GM18861 (cell line): ENCODE data around the gene CCSER1.
"Not testable (repeated sequence)": the region's sequence is repeated elsewhere in the genome, so short reads cannot be mapped to it uniquely, and the experiment has no call there.

Experiments
- ATAC-seq: cut with Tn5 transposase; IDR thresholded peaks from one replicate; pipeline ENCODE4 v1.9.1; 2021; ENCODE audit not compliant: unreplicated experiment

Gene CCSER1

GRCh38 chr4:90996813-90997212 is 869.6 kb downstream of the CCSER1 start:
- no peak for ATAC-seq

DNA sequence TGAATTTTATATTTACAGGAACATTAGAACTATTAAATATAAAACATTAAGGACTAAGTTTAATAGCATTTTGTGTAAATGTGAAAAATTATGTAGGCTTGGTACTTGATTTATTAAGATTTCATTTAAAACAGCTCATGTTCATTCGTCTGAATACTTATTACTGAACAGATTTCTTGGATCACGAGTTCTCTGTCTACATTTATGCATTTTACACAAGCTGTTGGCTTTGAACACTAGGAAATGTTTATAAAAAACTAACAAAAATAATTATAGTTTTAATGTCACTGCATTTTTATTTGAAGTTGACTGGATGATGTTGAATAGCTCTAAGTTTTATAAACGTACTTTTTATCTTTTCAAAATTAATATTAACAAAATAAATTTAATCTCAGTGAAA is 888.7 kb downstream of the CCSER1 start:
- no peak for ATAC-seq

DNA sequence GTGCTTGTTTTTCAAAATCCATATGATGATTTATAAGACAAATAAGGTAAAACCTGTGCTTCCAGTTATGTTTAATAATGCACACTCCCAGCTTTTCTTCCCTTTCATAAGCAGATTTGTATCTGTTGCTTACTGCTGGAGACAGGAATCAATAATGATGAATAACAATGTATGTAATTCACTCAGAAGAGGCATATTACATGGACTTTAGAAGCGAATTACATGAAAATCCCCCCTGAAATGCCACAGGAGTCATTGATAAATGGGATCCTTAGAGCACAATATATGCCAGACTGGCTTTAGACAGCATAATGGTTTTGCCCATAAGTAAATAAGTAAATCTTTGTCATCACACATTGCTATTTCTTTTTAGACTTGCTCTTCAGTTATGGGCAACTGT is 892.3 kb downstream of the CCSER1 start:
- no peak for ATAC-seq

- no peak for ATAC-seq
Observed at GRCh38 chr4:91025241-91026148, 898.3 kb downstream of the CCSER1 start.

DNA sequence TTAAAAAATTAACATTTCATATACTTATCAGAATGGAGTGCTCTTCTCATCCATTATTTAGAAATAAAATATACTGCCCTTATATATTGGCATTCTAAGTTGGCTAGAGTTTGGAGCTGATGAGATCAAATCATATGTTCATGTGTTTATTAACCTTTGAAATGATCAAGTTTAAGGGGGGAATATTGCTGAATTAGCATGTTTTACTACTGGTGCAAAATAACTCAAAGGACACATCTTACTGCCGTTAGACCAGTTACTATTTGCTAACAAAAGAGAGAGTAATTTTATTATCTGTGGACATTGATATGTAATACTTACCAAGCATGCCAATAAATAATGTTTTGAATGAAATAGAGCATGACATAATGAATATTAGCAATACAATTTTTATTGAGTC is 901.0 kb downstream of the CCSER1 start:
- ATAC-seq = no peak

- ATAC-seq = no peak
Observed at GRCh38 chr4:91031761-91032160, 904.6 kb downstream of the CCSER1 start.

GRCh38 chr4:91032725-91033445 is 905.7 kb downstream of the CCSER1 start:
- no peak for ATAC-seq

GRCh38 chr4:91035276-91035675 is 908.1 kb downstream of the CCSER1 start:
- no peak for ATAC-seq

DNA sequence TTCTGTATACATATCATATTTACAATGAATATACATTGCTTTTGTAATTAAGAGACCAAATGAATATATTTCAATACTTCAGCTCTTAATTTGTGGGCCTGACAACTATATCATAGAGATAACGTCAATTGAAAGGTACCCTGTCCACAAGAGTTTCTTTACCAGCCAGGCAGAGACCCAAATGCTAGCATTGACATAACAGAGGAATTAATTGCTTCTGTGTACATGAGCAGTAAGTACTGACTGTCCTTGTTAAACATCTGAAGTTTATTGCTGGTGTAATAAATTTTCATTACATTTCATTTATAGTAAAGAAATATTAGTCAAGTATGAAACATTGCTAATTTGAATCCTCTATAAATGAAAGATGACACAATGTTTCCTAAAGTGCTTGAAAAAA is 910.8 kb downstream of the CCSER1 start:
- no peak for ATAC-seq

DNA sequence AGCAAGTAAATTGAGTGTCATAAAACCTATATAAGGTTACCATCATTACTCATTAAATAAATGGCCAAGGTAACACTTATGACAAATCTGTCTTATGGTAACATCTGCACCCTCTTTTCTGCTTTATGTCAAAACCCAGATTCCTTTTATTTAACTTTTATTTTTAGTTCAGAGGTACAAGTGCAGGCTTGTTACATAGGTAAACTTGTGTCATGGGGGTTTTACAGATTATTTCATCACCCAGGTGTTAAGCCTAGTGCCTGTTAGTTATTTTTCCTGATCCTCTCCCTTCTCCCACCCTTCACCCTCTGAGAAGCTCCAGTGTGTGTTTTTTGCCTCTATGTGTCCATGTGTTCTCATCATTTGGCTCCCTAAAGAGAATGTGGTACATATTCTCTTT is 930.7 kb downstream of the CCSER1 start:
- ATAC-seq = no peak

DNA sequence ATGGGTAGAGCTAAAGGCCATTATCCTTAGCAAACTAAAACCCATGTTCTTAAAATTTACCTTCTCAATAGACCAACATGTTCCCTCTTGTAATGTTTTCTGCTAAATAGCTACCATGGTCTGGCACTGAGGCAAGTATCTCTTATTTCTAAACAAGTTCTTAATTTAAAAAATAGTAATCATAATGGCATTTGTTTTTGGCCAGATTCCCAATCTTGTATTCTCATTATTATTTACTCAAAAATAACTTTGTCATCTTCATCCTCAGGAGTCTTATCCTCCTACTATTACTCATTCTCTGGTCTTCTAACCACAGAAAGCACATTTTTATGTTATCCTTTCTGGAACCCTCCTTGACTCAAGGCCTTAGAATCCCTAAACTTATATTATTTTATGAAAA is 931.2 kb downstream of the CCSER1 start:
- no peak for ATAC-seq

- ATAC-seq = no peak
Observed at GRCh38 chr4:91064157-91064853, 937.1 kb downstream of the CCSER1 start.

DNA sequence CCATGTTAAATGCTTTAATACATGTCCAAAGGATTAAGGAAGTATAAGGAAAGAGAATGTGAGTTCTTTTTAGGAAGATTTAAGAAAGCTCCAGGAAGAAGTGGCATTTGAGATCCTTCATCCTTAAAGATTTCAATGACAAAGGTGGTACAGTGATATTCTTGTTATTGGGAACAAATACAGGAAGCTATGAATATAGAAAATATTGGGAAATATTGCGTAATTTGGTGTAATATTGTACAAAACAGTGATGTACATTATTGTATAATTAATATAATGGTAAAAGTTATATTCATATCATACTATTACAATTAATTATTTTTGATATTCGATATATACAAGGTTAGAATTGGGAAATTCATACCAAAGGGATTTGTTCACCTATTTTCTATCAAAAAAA is 937.9 kb downstream of the CCSER1 start:
- ATAC-seq = no peak

DNA sequence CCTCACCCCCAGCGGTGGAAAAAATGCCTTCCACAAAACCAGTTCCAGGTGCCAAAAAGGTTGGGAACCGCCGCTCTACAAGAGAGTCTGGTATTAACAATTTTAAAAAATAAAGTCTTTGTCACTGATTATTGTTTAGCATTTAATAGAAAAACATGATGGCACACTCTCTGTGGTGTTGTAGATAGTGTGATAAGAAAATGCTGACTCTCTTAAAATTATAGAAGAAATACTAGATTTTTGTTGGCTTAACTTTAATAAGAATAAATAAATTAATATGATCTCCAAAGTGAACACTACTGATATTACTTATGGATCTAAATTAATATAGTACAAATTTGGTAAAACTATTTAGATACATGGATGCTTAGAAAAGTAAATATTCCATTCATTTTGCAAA is 943.5 kb downstream of the CCSER1 start:
- ATAC-seq = no peak

DNA sequence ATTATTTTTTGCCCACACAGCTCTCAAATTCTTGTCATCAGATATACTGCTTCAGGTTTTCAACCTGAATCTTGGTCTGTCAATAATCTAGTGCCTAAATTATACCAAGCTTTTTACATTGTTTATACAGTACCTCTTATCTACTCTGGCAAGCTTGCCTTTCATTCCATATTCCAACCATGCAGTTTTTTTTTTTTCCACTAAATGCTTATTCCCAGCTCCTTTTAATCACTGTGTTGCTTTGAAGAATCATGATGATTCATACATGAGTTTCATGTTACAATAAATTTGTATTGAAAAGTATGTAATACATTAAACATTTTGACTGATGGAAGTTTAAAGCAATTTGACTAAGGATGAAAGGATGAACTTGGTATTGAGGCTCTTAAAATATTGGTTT is 949.0 kb downstream of the CCSER1 start:
- no peak for ATAC-seq

DNA sequence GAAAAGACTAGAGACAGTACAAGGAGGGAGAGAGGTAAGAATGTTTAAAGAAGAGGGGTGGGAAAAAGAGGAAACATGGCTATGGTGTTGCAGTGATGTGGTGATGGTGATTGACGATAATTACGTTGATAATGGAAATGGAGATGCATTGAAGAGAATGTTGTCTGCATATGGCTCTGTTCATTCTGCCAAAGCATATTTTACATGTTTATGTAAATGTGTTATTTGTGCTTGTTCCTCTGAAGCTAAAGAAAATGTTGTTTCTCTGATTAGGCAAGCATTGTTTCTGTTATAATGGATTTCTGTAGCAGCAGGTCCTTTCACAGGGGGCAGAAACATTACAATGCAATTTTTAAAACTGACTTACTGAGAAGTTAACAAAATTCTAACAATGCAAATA is 958.8 kb downstream of the CCSER1 start:
- ATAC-seq = no peak

DNA sequence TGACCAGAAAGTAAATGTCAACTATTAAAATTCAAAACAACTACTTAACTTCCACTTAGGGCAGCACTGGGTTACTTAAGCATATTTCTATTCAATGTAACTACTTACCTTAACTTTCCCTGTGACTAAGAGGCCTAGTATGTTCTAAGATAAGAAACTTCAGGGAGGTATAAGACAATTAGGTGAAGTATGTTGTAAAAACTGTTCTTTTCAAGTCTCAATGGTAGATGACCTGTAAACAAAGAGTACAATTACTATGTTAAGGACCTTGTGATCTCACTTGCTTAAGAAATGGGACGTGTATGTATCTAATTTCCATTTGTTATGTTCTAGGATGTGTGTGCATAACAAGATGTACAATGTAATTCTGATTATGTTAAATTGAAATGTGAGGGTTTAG is 960.5 kb downstream of the CCSER1 start:
- ATAC-seq = no peak

GRCh38 chr4:91089178-91089577 is 962.0 kb downstream of the CCSER1 start:
- ATAC-seq = no peak

DNA sequence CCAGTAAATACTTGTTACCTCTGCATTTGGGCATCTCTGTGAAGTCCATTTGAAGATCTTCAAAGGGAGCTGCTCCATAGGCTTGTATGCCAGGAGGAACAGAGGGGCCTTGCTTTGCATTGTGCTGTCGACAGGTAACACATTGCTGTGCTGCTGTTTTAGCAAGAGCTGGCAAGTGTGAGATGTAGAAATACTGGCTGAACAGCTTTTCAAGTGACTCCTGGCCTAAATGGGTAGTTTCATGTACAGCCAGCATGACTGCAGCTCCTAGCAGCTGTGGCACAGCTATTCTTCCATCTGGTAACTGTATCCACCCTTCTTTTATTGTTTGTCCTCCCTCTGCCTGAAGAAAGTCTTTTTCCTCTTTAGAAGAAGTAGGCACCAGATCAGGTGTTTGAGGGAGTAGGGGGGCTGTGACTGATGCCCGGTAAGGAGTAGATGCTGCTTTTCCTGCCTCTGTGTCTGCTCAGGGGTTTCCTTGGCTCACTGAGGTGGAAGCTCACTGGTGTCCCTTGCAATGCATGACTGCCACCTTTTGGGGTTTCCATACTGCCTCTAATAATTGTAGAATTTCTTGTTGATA is 965.3 kb downstream of the CCSER1 start:
- no peak for ATAC-seq

DNA sequence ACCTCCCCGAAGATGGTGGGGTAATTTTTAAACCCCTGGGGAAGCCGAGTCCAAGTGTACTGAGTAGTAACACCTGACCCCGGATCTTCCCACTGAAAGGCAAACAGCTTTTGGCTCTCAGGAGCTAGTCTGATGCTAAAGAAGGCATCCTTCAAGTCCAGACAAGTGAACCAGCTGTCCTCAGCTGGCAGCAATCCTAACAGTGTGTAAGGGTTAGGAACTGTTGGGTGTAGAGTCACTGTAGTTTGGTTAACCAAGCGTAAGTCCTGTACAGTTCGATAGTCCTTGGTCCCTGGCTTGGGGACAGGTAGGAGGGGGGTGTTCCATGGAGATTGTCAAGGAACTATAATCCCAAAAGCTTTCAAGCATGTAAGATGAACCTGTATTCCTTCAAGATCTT is 967.0 kb downstream of the CCSER1 start:
- not testable (repeated sequence) for ATAC-seq

DNA sequence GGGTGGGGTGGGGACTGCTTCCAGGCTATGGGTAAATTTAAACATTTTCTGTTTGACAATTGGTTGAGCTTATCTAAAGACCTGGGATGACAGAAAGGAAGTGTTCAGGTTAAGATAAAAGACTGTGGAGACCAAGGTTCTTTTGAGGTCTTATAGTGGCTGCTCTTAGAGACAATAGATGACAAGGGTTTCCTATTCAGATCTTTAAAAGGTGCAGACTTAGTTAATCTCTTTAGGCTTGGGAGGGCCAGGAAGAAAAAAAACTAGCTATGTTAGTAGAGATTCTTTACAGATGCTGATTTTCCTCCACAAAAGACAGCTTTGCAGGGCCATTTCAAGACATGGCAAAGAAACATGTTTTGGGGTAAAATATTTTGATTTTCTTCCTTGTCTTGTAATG is 972.5 kb downstream of the CCSER1 start:
- no peak for ATAC-seq
